Right ventricle myocardium inferior (tissue), 1 donor: Measurements from ENCODE around the gene TCOF1. TPM values are rescaled to one million over a fixed set of nuclear protein-coding genes. Genes with fewer than 3 reads are reported as not detected.

Experiments
- ATAC-seq: fragments of 200-7000 bp; cut with Tn5 transposase; one replicate; pipeline ENCODE4 v1.9.1; 2020; ENCODE audit warnings: mild to moderate bottlenecking, moderate library complexity
- DNase-seq: peaks from one replicate; pipeline ENCODE4 v3.0.0; 2021; ENCODE audit errors: missing footprints
- intact Hi-C: fragments of 100-400 bp; cut with DNase I; formaldehyde crosslinking; loops from one replicate; pipeline ENCODE4 v1.11.0; 2022
- total RNA-seq: library from RNA; stranded (reverse); fragmentation: NEBNext Ultra II Directional; extraction: Animal tissue kit (Norgen Biotek cat#: 25700); gene quantifications from one replicate; pipeline ENCODE4 v1.2.1, GENCODE V29; 2021
- donor health status: DM: no; HTN: yes; CAD: no; lungs with severe emphysema.

The TCOF1 gene
- total RNA-seq, 1 donor from 2014 or later, result 17.8 TPM

GRCh38 chr5:150346592-150346991, 10.9 kb upstream of the TCOF1 start:
- DNase-seq, result no peak
- intact Hi-C loops, result no loop called here
- no peak for ATAC-seq

- ATAC-seq (no peak), DNase-seq (no peak)
- intact Hi-C loops, result no loop called here
These were observed 10.5 kb upstream of the TCOF1 start for GRCh38 chr5:150347003-150347402.

GRCh38 chr5:150347451-150347850, 10.0 kb upstream of the TCOF1 start:
- intact Hi-C loops, result no loop called here

GRCh38 chr5:150349681-150350275, 7.7 kb upstream of the TCOF1 start:
- intact Hi-C loops, result loop anchor here (1.0 to 5.0 kb wide), 2 partner anchors 77 to 188 kb away; no protein-coding TSS in a partner anchor
- DNase-seq (no peak), ATAC-seq (no peak)

More at GRCh38 chr5:150347451-150347850, 10.0 kb upstream of the TCOF1 start:
- no peak for DNase-seq
- ATAC-seq, result no peak

GRCh38 chr5:150350524-150351344, 6.8 kb upstream of the TCOF1 start:
- intact Hi-C loops, result loop anchor here (1.0 to 5.0 kb wide), 2 partner anchors 78 to 189 kb away; no protein-coding TSS in a partner anchor
- DNase-seq, result peak; percentile 80
- peak; percentile 90 for ATAC-seq

- DNase-seq (no peak), ATAC-seq (no peak)
- intact Hi-C loops, result loop anchor here (5.0 kb wide), 1 partner anchor 80 kb away; no protein-coding TSS in a partner anchor
These were observed 5.1 kb upstream of the TCOF1 start for GRCh38 chr5:150352244-150353031.

- intact Hi-C loops, result loop anchor here (5.0 kb wide), 1 partner anchor 81 kb away; no protein-coding TSS in a partner anchor
- ATAC-seq (no peak), DNase-seq (no peak)
These were observed 4.3 kb upstream of the TCOF1 start for GRCh38 chr5:150353032-150353675.

GRCh38 chr5:150355791-150356190, 1.7 kb upstream of the TCOF1 start:
- no peak for ATAC-seq
- intact Hi-C loops, result loop anchor here (5.0 kb wide), 2 partner anchors 82 to 98 kb away; no protein-coding TSS in a partner anchor

GRCh38 chr5:150356575-150357294, 762 bp upstream of the TCOF1 start:
- intact Hi-C loops, result loop anchor here (5.0 kb wide), 2 partner anchors 81 to 99 kb away; no protein-coding TSS in a partner anchor
- DNase-seq (no peak), ATAC-seq (no peak)

More at GRCh38 chr5:150355791-150356190, 1.7 kb upstream of the TCOF1 start:
- DNase-seq, result no peak

- intact Hi-C loops, result loop anchor here (5.0 kb wide), 2 partner anchors 79 to 101 kb away; no protein-coding TSS in a partner anchor
- no peak for ATAC-seq
- no peak for DNase-seq
These were observed 981 bp downstream of the TCOF1 start for GRCh38 chr5:150358261-150359095.

- intact Hi-C loops, result no loop called here
- no peak for ATAC-seq
- DNase-seq, result no peak
These were observed 3.8 kb downstream of the TCOF1 start for GRCh38 chr5:150361301-150361700.

GRCh38 chr5:150363185-150363584, 5.7 kb downstream of the TCOF1 start:
- intact Hi-C loops, result no loop called here
- no peak for ATAC-seq
- DNase-seq, result no peak

- intact Hi-C loops, result no loop called here
- no peak for DNase-seq
- ATAC-seq, result no peak
These were observed 6.5 kb downstream of the TCOF1 start for GRCh38 chr5:150364004-150364403.

- DNase-seq (no peak), ATAC-seq (no peak)
- intact Hi-C loops, result no loop called here
These were observed 11.0 kb downstream of the TCOF1 start for GRCh38 chr5:150368526-150368925.

GRCh38 chr5:150372639-150373038, 15.1 kb downstream of the TCOF1 start:
- intact Hi-C loops, result no loop called here
- DNase-seq (peak; percentile 40), ATAC-seq (no peak)

- intact Hi-C loops, result no loop called here
These were observed 17.2 kb downstream of the TCOF1 start for GRCh38 chr5:150374651-150375050.

More at GRCh38 chr5:150374651-150375050, 17.2 kb downstream of the TCOF1 start:
- ATAC-seq, result no peak
- peak; percentile 59 for DNase-seq
